Amniotic epithelial cell (primary cell): Measurements from ENCODE around the gene SLC29A3.
"Not testable (repeated sequence)": the region's sequence is repeated elsewhere in the genome, so short reads cannot be mapped to it uniquely, and the experiment has no call there.

Experiments used
- DNase-seq: peaks from one replicate; pipeline ENCODE4 v3.0.0-alpha.2; 2010; ENCODE audit warnings: low read depth

Gene SLC29A3

GRCh38 chr10:71284544-71285179 lies 34.4 kb upstream of the SLC29A3 start:
- no peak for DNase-seq

DNA sequence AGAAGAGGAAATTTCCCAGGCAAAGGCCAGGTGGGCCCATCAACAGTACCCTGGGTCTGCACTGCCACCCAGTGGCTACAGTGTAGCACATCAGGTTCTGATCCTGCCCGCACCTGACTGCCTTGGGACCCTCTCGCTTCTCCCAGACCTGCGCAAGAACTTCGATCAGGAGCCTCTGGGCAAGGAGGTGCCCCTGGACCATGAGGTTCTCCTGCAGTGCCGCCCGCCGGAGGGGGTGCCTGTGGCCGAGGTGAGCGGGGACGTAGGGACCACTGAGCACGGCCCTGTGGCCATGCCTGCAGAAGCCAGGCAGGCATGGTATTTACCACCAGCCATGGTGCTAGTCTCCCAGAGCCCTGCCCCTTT lies 33.9 kb upstream of the SLC29A3 start:
- DNase-seq = peak; percentile 24

DNA sequence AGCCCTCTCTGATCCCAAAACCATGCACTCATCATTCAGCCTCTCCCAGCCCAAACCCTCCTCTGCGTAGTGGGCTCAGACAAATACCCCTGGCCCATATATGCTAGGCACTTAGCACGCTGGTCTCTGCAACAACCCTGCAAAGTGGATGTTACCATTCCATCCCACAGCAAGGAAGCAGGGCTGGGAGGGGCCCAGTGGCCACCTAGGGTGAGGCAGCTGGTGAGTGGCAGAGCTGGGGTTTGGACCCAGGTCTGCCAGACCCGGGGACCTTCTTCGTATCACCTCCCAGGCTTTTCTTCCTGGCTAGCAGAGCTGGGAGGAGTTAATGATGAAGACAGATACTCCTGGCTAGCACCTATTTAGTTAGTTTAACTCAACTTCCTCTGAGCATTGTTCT lies 33.1 kb upstream of the SLC29A3 start:
- no peak for DNase-seq

DNA sequence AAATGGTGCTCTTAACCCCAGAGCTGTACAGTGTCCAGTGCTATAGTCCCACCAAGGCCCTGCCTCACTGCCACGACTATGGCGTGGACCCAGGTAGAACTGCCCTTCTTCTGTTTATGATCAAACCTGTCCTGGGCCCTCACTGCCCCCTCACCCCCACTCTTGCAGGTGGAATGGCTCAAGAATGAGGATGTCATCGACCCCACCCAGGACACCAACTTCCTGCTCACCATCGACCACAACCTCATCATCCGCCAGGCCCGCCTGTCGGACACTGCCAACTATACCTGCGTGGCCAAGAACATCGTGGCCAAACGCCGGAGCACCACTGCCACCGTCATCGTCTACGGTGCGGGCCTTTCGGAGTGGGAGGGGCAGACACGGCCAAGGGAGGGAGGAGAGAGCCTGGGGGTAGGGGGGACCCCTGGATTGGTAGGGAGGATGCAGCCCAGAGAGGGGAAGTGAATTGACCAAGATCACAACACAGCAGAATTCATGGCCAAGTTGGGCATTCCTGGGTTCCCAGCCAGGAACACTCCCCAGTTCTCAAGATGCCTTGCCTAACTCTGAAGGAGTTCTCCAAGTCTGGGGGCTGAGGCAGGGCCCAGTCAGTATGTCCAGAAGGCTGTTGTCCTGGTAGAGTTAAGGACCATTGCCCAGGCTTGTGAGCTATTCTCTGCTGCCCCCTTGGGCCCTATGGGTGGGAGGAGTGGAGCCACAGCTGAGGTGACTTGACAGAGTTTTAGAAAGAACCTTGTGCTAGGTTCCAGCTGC lies 32.4 kb upstream of the SLC29A3 start:
- no peak for DNase-seq

GRCh38 chr10:71287456-71287855 lies 31.6 kb upstream of the SLC29A3 start:
- DNase-seq = no peak

DNA sequence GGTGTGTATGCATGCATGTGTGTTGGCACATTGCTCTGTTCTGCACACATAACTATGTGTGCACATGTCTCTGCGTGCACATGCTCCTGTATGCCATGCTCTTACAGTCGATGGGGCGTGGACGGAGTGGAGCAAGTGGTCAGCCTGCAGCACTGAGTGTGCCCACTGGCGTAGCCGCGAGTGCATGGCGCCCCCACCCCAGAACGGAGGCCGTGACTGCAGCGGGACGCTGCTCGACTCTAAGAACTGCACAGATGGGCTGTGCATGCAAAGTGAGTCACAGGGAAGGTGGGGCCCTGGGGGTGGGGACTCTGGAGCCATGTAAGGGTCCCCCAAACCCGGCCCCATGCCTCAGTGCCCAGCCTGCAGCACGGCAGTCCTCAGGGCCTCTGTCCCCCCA lies 30.6 kb upstream of the SLC29A3 start:
- DNase-seq = no peak

DNA sequence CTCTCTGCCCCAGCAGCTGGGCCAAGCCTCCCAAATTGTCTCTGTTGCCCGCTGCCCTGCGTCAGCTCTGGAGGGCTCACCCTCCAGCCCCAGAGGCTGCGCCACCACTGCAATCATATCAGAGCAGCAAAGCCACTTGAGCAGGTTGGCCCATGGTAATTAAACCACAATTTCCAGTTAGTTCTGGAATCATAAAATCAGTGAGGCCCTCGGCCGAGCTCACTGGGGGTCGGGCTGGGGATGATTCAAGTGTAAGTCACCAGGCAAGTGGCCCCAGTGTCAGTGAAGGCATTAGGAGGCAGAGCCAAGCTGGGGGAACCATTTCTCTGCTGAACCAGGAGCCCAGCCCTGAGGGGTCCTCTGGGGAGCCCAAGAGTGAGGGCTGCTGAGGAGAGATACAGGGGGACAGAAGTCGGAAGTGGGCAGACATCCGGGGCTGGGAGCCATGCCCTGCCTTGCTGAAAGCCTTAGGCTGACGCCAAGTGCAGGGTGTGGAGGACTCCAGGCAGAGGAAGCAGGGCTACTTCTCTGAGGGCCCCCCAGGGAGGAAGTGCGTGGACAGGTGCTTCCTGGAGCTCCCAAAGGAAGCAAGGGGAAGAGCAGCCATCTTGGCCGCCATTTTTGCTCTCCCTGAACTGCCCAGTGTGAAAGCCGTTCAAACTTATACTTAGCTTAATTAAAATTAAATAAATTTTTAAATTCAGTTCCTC lies 29.5 kb upstream of the SLC29A3 start:
- no peak for DNase-seq

DNA sequence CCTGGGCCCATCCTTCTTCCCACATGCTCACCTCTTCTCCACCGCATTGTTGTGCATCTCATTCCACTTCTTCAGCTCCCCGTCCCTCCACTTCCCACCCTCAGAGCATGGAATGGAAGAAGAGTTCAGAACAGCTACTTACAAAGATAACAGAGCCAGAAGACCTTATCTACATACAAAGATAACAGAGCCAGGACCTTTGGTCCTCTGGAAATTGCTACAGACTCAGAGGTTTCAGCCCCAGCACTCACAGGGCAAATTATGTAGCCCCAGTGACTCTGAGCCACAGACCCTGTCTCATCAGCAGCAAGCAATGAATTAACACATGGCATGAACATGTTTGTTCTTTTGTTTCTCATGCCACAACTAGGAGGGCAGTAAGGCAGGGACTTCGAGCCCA lies 28.7 kb upstream of the SLC29A3 start:
- peak; percentile 4 for DNase-seq

DNA sequence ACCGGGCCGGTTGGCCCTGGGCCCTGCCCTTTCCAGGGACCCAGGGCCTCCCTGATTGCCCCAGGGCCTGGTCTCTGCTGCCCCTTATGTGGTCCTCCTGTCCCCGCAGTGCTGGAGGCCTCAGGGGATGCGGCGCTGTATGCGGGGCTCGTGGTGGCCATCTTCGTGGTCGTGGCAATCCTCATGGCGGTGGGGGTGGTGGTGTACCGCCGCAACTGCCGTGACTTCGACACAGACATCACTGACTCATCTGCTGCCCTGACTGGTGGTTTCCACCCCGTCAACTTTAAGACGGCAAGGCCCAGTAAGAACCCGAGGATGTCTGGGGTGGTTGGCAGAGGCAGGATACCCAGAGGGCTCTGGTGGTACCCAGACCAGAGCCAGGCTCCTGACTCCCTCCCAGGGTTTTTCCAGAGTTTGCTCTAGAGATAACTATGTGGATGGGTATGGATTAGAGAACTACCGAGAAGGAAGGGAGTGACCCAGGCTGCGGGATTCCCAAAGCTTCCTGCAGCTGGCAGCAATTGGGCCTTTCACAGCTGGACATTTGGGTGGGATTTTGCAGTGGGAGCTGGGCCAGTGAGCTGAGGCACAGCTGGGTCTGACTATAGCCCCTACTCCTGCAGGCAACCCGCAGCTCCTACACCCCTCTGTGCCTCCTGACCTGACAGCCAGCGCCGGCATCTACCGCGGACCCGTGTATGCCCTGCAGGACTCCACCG lies 28.1 kb upstream of the SLC29A3 start:
- peak; percentile 23 for DNase-seq

- no peak for DNase-seq
These were observed 27.5 kb upstream of the SLC29A3 start for GRCh38 chr10:71291528-71291900.

DNA sequence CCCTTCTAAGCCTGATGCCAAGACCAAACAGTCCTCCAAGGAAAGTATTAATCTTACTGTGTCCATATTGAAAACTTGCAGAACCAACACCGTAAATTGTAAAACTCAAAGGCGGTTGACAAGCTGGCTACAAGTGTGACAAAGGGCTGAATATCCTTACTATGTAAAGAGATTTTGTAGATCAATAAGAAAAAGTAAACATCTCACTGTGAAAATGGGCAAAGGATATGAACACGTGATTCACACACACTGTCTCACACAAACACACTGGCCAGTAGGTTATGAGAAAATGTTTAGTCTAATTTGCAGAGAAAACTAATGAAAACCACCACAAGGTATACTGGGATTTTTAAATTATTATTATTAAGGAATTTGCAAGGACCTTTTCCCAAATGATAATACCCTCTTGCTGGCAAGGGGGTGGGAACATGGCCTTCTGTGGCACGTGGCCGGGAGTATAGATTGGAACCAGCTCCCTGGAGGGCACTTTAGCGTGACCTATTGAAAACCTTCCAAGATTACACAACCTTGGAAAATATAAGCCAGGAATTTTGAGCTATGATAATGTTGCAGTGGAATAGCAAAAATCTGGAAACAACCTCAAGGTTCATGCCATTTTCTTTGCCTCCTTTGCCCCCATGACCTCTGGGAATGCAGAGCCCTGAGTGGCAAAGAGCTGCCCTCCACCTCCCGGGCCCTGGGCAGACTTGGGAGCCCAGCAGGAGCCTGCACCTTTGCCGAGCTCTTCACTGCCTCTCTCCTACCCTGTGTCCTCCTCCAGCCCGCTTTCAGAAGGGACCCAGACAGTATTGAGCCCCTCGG lies 26.2 kb upstream of the SLC29A3 start:
- DNase-seq = no peak

GRCh38 chr10:71293446-71294084 lies 25.5 kb upstream of the SLC29A3 start:
- DNase-seq = no peak

DNA sequence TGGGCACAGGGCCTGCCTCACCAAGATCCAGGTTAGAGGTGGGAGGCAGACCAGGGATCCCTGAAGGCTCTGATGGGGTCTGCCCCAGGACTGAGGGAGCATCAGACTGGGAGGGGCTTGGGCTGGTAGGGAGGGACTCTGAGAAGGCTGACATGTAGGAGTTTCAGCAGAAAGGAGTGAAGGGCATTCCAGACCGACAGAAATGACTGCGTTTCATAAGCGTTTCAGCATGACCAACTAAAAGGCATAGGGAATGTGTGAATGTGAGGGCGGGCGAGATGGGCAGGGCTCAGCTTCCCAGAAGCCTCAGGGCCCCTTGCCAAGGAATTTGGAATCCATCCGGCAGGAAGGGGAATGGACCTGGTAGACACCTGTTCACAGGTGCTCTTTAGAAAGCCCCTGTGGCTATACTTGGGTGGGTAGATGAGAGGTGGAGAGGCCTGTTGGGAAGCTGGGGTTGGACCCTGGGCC lies 24.9 kb upstream of the SLC29A3 start:
- DNase-seq = peak; percentile 4

DNA sequence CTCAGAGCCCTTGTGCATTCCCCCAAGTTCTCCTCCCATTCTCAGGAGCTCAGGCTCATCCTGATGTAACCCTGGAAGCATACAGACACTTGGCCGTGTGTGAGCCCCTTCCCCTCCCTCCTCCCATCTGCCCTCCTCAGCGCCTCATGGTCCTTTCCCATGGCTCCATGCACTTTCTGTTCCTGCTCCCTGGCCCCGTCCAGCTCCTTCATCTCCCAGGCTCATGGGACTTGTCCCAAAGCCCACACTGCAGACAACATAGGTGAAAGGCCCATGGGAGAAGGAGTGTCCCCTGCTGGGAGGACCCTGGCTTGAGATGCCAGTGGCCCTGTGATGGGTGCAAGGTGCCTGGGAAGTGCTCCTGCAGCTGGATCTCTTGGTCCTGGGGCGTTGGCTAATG lies 24.2 kb upstream of the SLC29A3 start:
- DNase-seq = no peak

DNA sequence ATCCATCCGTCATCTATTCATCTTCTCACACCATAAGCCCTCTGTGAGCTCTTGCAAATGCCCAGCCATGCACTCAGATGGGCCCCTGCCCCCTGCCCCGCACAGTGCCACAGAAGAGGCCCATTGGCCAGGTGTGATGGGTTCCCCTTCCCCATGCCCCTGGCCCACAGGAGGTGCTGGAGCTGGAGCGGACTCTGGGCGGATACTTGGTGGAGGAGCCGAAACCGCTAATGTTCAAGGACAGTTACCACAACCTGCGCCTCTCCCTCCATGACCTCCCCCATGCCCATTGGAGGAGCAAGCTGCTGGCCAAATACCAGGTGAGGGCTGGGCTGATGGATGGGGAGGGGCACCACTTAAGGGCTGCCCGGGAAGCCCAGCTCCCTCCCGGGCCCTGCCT lies 23.4 kb upstream of the SLC29A3 start:
- no peak for DNase-seq

DNA sequence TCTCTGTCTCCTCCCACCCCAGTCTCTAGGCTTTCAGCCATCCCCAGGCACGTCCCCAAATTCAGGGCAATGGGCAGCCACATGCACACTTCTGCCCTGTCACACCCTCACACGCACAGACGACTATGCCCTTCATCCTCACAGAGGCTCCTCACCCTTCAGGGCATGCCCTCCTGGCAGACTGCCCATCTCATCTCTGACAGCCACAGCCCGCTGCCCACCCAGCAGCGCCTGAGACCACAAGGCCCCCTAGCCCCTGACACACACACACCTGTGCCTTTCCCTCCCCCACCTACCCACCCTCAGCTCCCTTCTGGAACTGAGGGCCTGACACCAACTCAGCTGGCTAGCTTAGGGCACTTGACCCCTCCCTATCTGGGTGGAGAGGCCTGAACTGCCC lies 23.0 kb upstream of the SLC29A3 start:
- no peak for DNase-seq

DNA sequence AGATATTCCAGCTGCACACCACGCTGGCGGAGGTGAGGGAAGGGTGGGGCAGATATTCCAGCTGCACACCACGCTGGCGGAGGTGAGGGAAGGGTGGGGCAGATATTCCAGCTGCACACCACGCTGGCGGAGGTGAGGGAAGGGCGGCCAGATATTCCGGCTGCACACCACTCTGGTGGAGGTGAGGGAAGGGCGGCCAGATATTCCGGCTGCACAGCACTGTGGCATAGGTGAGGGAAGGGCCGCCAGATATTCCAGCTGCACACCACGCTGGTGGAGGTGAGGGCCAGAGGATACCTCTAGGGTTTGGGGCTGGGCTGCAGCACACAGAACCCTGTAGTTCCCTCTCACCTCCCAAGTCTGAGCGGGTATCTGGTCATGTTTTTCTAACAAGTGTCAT lies 22.2 kb upstream of the SLC29A3 start:
- not testable (repeated sequence) for DNase-seq

GRCh38 chr10:71297343-71297742 lies 21.7 kb upstream of the SLC29A3 start:
- DNase-seq = no peak

DNA sequence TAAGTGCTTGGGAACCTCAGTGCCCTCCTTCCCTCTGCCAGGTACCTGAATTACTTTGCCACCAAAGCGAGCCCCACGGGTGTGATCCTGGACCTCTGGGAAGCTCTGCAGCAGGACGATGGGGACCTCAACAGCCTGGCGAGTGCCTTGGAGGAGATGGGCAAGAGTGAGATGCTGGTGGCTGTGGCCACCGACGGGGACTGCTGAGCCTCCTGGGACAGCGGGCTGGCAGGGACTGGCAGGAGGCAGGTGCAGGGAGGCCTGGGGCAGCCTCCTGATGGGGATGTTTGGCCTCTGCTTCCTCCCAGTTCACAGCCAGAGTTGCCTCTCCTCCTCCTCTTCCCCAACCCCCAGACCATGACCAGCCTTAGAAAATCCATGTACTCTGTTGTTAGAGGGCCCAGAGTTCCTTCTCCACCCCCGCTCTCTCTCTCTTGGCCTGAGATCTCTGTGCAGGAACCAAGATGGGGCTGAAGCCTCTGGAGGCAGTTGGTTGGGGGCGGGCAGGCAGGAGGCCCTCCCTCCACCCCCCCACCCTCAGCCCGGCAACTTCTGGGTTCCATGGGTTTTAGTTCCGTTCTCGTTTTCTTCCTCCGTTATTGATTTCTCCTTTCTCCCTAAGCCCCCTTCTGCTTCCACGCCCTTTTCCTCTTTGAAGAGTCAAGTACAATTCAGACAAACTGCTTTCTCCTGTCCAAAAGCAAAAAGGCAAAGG lies 19.8 kb upstream of the SLC29A3 start:
- DNase-seq = no peak

DNA sequence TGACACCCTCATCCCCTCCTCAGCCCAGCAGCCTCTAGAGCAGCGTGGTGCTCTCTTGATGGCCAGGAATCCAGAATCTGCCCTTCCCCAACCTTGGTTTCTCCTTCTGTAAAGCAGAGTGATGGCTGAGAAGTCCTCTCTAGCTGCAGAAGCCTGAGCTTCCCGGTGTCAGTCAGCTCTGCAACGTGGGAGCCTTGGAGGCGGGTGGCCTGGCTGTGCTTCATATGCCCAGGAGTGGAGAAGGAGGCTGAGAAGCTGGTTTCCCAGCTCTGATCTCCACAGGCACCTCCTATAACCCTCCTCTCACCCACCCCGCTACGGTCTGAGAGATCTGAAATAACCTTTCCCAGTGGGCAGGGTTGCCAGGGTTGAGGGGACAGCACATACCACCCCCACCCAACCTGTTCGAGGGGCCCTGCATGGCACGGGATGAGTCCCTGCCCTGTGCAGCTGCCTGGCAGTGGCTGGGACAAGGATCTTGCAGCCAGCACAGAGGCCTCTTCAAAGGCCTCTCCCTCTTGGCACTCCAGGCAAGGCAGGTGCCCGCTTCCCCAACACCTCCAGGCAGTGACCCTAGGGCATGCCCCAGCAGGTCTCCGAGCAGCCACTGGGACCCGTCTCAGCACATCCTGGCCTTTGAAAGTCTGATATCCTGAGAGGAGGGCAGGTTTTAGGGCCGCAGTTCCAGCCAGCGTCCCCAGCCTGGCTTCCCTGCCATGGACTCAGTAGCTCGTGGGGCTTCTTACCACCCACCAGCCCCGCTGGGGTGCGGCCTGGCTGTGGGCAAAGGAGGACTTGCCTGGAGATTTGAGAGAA lies 18.3 kb upstream of the SLC29A3 start:
- DNase-seq = no peak
